GM12878 (cell line): ENCODE results near the gene NAA10. TPM values are rescaled to one million over a fixed set of nuclear protein-coding genes. Genes with fewer than 3 reads are reported as not detected.

Source experiments
- GATAD2B ChIP-seq: fragments of 450-650 bp; conservative IDR thresholded peaks from 2 replicates; pipeline ENCODE4 v1.6.1; 2017; ENCODE audit warnings: low read depth, mild to moderate bottlenecking, moderate library complexity
- NFXL1 ChIP-seq: fragments of 450-650 bp; IDR thresholded peaks from 2 replicates; pipeline ENCODE4 v1.6.1; 2017; ENCODE audit warnings: antibody characterized with exemption, mild to moderate bottlenecking, borderline replicate concordance
- RCOR1 ChIP-seq: conservative IDR thresholded peaks from 2 replicates; pipeline ENCODE4 v1.6.1; 2012; ENCODE audit warnings: low read depth, low read length, improper control_type of control experiment
- SMAD1 ChIP-seq: fragments of 450-650 bp; IDR thresholded peaks from 2 replicates; pipeline ENCODE4 v1.6.1; 2018; ENCODE audit warnings: mild to moderate bottlenecking, low read depth; ENCODE audit not compliant: partially characterized antibody
- TCF12 ChIP-seq: IDR thresholded peaks from 2 replicates; pipeline ENCODE4 v1.6.1; 2011; ENCODE audit warnings: low read depth, mild to moderate bottlenecking, low read length
- TCF7 ChIP-seq: IDR thresholded peaks from 2 replicates; pipeline ENCODE4 v1.6.1; 2014; ENCODE audit warnings: antibody characterized with exemption, borderline replicate concordance
- ZNF384 ChIP-seq: IDR thresholded peaks from 2 replicates; pipeline ENCODE4 v1.6.1; 2012; ENCODE audit warnings: low read depth, mild to moderate bottlenecking, low read length, improper control_type of control experiment, borderline replicate concordance
- polyA plus RNA-seq, 11 experiments: library from polyadenylated mRNA; depleted of rRNA in 4 of 11; unstranded in 6 of 11; stranded (reverse) in 5 of 11; fragments of >200 nt; fragmentation: Nextera tagmentation in 4 of 11; fragmentation: Illumina TruSeq in 1 of 11; extraction: Ambion mirVana in 4 of 11; extraction: Trizol in 1 of 11; gene quantifications; 1 replicate in 1 of 11; 2 replicates in 10 of 11; pipeline versions ENCODE4 v1.2.1 to v1.2.3, GENCODE V29; 2011 to 2016; ENCODE audit warnings: inconsistent platforms in 2 of 11, missing spikeins in 2 of 11, low read depth in 1 of 11
- total RNA-seq, 4 experiments: library from RNA; depleted of rRNA in 3 of 4; stranded (reverse); fragments of >200 nt in 3 of 4; fragmentation: Illumina TruSeq in 1 of 4; extraction: Trizol in 1 of 4; gene quantifications; 2 replicates each; pipeline versions ENCODE4 v1.2.1 to v1.2.3, GENCODE V29; 2013 to 2021
- TF ChIP-seq, protein P1 (sequence below), 3 experiments: IDR thresholded peaks in 2 of 3; conservative IDR thresholded peaks in 1 of 3; 2 replicates each; pipeline ENCODE4 v1.5.1; 2011; ENCODE audit warnings: low read depth in 3 of 3, low read length in 3 of 3, mild to moderate bottlenecking in 3 of 3, control low read depth in 2 of 3, moderate library complexity in 2 of 3, inconsistent platforms in 1 of 3, mixed read lengths in 1 of 3; ENCODE audit not compliant: control insufficient read depth in 2 of 3, insufficient read depth in 1 of 3; ENCODE audit errors: extremely low read depth in 1 of 3
- TF ChIP-seq, protein P2 (sequence below): fragments of 450-650 bp; IDR thresholded peaks from 2 replicates; pipeline ENCODE4 v1.6.1; 2017; ENCODE audit warnings: antibody characterized with exemption, mild to moderate bottlenecking, moderate library complexity

Gene NAA10
- total and polyA plus RNA-seq, 10 of the 15 experiments (the other 5 are each of a cell fraction or from before 2014, with no cell fraction given) = 7.9 to 212 (median 98.9) TPM

DNA sequence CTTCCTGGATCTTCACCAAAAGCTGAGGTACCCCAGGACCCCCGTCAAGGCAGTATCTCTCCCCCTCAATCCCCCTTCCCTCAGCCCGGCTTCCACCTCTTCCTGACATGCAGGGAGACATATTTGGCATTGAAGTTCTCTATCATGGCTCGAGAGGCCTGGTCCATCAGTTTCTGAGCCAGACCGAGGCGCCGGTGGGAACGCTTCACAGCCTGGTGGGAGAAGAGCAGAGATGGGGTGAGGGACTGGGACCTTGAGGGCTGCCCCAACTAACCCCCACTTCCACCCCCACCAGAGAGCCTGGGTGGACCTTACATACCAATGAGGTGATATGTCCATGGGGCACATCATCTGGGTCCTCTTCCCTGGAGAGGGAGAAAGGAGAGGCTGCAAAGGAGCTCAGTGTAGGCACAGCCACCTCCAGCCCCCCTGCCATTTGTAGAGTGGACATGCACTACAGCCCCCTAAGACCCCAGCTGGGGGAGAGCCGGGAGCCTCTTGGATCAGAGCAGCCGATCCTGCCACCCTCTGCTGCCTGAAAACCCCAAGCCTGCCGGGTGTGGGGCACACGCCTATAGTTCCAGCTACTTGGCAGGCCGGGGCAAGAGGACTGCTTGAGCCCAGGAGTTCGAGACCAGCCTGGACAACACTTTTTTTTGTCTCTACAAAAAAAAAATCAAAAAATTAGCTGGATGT is 2.5 kb downstream of the NAA10 start (continued):
- TF ChIP-seq ZNF384 (no peak), NFXL1 (no peak), TCF7 (no peak), RCOR1 (no peak), GATAD2B (no peak), TCF12 (no peak), SMAD1 (no peak)
- TF ChIP-seq, protein P1, sequence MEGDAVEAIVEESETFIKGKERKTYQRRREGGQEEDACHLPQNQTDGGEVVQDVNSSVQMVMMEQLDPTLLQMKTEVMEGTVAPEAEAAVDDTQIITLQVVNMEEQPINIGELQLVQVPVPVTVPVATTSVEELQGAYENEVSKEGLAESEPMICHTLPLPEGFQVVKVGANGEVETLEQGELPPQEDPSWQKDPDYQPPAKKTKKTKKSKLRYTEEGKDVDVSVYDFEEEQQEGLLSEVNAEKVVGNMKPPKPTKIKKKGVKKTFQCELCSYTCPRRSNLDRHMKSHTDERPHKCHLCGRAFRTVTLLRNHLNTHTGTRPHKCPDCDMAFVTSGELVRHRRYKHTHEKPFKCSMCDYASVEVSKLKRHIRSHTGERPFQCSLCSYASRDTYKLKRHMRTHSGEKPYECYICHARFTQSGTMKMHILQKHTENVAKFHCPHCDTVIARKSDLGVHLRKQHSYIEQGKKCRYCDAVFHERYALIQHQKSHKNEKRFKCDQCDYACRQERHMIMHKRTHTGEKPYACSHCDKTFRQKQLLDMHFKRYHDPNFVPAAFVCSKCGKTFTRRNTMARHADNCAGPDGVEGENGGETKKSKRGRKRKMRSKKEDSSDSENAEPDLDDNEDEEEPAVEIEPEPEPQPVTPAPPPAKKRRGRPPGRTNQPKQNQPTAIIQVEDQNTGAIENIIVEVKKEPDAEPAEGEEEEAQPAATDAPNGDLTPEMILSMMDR (IDR thresholded peaks at IDR 0.05 in 2 of 3, conservative IDR thresholded peaks at IDR 0.05 in 1 of 3; ENCODE audit: control insufficient read depth in 2 of 3, extremely low read depth in 1 of 3, insufficient read depth in 1 of 3, low read depth in 3 of 3, low read length in 3 of 3) = no peak
- TF ChIP-seq, protein P2, sequence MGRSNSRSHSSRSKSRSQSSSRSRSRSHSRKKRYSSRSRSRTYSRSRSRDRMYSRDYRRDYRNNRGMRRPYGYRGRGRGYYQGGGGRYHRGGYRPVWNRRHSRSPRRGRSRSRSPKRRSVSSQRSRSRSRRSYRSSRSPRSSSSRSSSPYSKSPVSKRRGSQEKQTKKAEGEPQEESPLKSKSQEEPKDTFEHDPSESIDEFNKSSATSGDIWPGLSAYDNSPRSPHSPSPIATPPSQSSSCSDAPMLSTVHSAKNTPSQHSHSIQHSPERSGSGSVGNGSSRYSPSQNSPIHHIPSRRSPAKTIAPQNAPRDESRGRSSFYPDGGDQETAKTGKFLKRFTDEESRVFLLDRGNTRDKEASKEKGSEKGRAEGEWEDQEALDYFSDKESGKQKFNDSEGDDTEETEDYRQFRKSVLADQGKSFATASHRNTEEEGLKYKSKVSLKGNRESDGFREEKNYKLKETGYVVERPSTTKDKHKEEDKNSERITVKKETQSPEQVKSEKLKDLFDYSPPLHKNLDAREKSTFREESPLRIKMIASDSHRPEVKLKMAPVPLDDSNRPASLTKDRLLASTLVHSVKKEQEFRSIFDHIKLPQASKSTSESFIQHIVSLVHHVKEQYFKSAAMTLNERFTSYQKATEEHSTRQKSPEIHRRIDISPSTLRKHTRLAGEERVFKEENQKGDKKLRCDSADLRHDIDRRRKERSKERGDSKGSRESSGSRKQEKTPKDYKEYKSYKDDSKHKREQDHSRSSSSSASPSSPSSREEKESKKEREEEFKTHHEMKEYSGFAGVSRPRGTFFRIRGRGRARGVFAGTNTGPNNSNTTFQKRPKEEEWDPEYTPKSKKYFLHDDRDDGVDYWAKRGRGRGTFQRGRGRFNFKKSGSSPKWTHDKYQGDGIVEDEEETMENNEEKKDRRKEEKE = no peak
